Activated CD8-positive, alpha-beta memory T cell treated with anti-CD3 and anti-CD28 coated beads for 24 hours (primary cell): ENCODE results near the gene LRBA.
"Not testable (repeated sequence)": the region's sequence is repeated elsewhere in the genome, so short reads cannot be mapped to it uniquely, and the experiment has no call there.

Experiments
- DNase-seq: peaks from one replicate; pipeline ENCODE4 v3.0.0-alpha.2; 2020

LRBA gene

DNA sequence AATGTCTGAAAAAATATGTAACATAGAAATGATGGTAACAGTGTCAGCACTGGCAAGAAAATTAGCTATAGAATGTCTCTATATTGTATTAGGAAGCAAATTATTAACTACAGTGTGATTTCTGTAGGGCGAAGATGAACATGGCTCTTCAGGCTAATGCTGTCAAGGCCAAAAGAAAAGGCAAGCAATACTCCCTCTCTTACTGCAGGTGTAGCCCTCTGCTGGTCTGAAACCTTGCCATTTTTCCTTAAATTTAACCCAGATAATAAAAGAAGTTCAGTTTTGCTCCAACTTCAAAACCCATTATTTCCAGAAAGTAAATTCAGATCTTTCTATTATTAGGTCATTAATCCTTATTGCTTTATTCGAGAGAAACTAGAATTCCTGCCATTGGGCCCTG, 215.9 kb downstream of the LRBA start:
- DNase-seq: no peak

DNA sequence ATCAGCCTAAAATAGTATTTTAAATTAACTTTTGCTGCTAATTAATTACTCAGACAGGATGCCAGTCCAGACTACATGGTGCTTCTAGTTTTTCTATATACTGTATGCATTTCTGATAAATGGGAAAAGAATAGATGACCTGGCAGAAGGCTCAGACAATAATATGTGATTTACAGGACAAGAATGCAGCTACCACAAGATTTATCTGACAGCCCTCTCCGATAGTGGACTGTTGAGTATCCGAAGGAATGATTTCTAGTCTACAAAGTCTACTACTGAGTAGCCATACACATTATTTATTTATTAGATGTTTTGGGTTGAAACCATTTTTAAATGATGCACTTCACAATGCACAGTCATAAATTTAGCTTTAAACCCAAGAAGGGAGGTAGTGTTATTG, 220.4 kb downstream of the LRBA start:
- no peak for DNase-seq

DNA sequence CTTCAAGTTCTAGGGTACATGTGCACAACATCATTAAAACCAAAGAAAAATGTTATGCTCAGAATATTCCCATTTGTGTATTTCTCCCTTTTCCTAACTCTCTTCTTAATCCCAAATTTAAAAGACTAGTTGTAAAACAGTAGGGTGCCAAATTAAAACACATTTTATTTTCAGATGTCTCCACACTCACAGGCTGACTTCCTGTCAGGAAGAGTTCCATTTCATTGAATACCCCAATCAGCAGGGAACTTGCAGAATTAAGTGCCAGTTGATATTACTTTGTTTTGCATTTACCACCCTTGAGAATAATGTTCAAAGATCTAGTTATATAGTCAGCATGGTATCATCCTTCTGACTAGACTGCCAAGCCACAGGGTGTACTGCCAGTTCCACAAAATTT, 225.2 kb downstream of the LRBA start:
- no peak for DNase-seq

DNA sequence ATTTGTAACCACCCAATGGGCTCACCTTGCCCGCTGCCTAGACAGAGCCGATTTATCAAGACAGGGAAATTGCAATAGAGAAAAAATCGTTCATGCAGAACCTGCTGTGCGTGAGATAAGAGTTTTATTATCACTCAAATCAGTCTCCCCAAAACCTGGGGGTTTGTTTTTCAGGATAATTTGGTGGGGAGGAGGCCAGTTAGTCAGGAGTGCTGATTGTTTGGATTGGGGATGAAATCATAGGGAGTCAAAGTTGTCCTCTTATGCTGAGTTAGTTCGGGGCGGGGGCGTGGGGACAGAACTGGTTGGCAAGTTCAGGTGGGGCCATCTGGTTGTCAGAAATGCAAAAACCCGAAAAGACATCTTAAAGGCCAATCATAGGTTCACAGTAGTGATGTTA, 230.1 kb downstream of the LRBA start:
- no peak for DNase-seq

DNA sequence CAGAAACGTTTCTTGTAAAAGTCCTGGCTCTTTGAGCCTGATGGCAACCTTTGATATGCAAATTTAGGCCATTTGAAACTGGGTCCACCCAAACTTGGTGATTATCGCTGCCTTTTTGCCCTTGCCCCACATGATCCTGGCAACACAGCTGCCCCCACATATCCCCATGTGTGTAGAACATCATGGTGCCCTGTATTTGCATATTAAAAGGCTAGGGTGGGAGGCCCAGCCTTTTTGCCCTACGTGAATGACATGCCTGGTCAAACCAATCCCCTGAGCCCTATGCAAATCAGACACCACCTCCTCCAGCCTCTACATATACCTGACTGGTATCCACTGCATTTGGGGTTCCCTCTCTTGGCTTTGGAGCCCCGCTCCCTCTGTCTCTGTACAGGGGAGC, 230.8 kb downstream of the LRBA start:
- DNase-seq: no peak

DNA sequence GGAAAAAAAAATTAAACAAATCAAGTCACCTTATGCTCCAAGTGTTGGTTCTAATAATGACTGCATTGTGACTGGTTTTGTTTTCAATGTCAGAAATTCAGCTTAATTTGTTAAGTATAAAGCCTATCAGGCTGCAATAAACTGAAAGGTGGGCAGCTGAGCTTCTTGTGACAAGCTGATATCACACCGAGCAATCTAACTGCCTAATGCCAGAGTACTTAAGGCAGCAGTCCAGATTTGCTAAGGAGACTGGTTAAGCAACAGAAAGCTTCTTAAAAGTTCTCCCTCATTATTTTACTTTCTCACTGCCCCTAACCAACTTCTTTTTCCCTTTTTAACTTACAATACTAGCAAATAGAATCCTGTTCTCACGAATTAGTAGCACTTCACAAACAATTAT, 232.2 kb downstream of the LRBA start:
- no peak for DNase-seq

DNA sequence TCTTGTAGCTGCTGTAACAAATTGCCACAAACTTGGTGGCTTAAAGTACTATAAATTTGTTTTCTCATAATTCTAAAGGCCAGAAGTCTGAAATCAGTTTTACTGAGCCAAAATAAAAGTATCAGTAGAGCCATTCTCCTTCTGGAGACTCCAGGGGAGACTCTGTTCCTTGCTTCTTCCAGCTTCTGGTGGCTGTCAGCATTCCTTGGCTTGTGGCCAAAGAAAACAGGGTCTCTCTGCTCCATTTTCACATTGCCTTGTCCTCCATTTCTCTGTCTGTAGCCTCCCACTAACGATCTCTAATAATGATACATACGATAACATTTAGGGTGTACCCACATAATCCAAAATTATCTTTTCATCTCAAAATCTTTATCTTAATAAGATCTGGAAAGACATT, 232.8 kb downstream of the LRBA start:
- no peak for DNase-seq

DNA sequence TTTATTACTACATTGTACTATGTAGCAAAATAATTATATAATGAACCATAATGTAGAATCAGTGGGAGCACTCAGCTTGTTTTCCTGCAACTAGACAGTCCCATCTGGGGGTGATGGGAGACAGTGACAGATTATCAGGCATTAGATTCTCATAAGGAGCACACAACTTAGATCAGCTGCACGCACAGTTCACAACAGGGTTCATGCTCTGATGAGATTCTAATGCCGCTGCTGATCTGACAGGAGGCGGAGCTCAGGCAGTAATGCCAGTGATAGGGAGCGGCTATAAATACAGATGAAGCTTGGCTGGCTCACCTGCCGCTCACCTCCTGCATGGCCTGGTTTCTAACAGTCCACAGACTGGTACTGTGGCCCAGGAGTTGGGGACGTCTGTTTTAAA, 233.9 kb downstream of the LRBA start:
- no peak for DNase-seq

DNA sequence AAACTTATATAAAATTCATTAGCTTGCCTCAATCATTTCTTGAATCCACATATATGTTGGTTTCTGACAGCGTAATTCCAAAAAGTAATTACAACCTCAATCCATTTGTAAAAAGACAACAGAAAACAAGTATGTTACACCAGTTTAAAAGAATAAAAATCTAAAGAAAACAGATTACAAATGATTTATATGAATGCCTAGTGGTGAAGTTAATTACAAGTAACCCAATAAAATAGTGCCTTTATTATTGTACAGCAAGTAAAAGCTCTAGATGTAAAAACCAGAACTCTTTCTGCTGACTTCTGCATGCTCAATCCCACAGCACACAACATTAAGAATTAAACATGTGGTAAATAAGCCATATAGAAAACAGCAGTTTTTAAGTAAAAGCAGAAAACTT, 235.4 kb downstream of the LRBA start:
- no peak for DNase-seq

DNA sequence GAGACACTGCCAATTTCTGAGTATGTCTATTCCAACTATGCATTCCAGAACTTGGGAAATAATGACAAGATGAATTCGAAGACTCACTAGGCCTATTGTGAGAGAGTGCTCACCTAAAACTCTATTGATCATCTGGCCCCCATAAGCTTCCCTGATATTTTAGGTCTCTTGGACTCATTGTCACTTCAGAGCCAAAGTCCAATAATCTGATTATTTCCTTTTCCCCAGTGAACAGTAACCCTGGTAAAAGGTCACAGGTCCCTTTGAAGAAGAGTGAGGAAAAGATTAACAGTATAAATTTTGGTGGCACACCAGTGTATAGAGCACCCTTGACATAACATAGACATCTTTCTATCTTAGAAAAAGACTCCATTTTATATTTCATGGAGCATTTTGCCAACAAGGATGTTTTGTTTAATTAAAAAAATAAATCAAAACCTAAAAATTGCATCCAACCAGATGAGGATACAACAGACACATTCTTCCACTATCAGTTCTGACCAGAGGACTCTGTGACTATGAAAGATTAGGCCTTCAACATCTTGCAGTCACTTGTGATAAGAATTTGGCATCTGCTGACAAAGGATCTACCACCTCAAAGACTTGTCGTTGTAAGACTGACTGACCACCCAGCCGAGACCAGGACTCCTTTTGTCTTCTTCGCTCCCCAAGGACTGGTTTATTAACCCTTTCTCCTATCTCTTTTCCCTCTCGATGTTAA, 241.2 kb downstream of the LRBA start:
- no peak for DNase-seq

DNA sequence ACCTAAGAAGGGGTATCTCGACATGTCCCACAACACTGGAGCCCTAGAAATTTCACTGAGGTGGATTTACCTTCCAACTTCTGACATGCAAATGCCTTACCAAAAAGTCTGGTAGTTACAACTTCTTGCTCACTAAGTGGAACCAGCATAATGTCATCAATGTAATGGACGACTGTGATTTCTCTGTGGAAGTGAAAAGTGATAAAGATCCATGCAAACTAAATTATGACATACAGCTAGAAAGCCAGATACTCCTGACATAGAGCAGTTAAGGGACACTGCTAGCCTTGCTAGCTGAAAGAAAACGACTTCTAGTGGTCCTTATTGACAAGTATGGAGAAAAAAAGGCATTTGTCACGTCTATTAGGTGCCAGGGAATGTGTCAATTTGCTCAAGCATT, 242.1 kb downstream of the LRBA start:
- no peak for DNase-seq

DNA sequence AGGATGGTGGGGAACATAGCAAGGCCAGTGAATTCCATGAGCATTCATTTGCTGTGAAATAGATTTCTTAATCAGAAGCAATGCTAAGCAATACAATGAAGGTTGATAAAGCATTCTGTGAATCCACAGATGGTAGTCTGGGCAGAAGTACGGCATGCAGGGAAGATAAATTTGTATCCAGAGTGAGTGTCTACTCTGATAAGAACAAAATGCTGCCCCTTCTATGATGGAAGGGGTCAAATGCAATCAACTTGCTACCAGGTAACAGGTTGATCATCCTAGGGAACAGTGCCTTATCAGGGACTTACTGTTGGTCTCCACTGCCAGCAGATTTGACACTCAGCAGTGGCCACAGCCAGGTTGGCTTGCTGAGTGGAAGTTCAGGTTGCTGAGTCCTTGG, 243.7 kb downstream of the LRBA start:
- DNase-seq: no peak

DNA sequence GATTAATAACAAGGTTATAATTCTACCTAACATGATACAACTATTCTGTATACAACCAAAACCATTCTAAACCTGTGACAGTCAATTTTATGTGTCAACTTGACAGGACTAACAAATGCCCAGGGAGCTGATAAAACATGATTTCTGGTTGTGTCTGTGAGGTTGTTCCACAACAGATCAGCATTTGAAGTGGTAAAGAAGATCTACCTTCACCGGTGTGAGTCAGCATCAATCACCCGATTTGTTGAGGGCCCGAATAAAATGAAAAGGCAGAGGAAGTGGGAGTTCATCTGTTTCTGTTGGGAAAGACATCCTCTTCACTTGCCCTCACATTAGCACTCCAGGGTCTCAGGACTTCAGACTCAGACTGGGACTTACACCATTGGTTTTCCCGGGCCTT, 245.2 kb downstream of the LRBA start:
- DNase-seq: no peak

DNA sequence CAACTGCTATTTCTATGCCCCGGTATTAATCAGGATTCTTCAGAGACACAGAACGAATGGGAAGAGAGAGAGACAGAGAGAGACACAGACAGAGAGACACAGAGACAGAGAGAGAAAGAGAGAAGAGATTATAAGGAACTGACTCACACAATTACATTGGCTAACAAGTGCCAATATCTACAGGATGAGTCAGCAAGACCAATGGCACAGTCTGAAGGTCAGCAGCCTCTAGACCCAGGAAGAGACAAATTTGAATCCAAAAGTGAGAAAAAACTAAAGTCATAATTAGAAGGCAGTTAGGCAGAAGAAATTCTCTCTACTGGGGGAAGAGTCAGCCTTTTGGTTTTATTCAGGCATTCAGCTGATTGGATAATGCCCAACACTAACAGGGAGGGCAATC, 245.8 kb downstream of the LRBA start:
- no peak for DNase-seq

DNA sequence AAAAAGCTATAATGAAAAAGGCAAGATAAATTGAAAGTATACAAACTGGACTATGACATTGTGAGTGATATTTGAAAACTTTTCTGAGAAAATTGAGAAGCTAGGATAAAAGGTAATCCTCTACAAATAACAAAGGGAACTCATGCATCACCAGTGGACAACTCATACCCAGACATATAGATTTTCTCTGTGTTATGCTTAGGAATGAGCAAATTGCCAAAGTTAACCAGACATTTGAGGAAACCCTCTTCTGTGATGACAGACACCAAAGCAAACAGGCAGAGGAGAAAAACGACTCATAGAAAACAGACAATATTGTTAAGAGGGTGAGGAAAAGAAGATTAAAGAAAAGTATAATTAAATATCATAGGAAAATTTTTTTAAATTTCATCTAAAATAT, 246.6 kb downstream of the LRBA start:
- no peak for DNase-seq

DNA sequence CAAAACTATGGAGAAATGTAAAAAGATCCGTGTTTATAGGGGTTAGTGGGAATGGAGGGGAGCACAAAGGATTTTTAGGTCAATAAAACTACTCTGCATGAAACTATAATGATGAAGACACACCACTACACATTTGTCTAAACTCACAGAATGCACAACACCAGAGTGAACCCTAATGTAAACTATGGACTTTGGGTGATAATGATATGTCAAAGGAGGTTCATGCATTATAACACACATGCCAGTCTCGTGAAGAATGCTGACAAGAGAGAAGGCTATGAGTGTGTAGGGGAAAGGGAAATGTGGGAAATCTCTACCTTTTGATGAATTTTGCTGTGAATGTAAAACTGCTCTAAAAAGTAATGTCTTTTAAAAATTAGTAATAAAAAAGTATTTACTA, 249.9 kb downstream of the LRBA start:
- no peak for DNase-seq

DNA sequence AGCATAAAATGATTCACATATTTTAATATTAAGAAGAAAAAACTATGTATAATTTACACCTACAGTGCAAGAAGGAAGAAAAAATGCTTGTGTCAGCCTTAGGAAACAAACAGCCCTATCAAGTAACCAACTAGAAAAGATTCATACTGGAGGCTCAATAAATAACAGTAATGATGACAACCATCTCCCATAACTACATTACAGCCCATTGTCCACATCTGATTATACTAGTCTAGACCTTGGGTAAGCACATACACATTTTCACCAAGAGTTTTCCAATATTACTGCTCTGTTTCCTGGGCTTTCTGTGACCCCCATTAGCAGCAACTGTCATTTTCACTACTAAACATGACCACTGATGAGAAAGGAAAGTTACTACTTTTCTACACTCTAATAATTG, 263.4 kb downstream of the LRBA start:
- no peak for DNase-seq

DNA sequence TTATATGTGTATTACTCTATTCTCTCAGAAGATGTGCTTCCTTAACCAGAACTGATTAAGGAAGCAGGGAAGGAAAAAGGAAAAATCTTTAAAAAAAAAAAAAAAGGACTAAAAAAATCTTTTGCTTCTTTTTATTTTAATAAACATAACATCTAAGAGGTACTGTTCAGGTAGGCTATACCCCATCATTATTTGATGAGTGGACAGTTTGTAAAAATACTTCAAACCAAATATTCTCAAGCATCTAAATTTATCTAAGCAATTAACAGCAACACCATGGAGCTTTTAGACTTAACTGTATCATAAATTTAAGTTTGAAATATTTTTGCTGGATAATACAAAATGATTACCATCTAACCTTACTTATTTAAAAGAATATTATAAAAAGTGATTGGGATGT, 264.3 kb downstream of the LRBA start:
- DNase-seq: no peak

DNA sequence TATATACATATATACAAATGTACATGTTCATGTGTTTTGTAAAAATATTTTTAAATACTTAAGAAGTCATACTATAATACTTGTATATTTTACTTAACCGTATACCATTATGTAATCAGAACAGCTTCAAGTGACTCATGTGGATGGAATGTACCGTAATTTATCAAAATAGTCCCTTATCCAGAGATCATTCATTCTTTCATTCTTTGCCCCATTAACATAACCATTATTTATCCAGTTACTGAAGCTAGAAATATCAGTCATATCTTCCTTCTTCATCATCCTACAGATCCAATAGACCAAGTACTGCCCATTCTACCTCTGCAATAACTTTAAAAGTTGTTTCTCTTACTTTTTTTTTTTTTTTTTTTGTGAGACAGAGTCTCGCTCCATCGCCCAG, 268.9 kb downstream of the LRBA start:
- no peak for DNase-seq

DNA sequence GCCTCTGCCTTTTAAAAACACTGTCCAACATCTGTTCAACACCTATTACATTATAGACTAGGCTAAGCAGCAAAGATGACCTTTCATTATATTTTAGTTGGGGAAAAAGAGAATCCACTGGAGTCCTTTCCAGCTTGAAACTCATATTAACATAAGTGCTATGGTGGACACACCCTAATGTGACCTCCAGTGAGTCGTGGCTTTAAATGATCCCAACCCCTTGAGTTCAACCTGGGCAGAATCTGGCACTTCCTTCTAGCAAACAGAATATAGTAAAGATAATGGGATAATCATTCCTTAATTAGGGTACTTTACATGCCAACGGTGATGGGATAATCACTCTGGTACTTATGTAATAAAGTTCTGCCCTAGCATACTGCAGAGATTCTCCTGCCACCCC, 270.5 kb downstream of the LRBA start:
- no peak for DNase-seq

DNA sequence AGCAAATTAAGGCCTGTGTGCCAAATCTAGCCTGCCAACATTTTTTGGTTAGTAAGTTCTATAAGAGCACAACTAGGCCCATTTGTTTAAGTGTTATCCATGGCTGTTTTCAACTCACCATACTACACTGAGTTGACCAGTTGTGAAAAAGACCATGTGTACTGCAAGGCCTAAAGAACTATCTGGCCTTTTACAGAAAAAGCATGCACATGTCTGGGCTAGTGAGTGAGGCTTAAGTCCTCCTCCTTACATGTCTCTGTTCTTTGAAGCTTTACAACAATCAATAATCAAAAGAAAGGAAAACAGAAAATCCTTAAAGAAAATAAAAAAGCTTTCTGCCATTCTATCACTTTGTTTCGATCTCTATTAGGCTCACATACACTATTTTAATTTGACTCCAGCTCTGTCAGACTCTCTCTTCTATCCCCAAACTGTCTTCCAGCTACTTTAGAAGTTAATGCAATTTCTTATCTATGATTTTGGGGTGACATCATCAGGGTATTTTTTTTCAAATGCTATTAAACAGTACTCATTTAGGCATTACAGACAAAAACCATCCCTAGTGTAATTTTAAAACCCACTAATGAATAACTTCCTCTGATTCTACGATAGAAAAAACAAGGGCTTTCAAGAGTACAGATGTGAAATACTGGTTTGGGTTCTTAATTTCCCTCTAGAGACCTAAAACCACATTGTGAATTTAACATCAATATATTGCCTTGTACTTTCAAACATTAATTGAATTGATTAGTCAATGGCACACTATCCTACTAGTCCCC, 271.3 kb downstream of the LRBA start:
- DNase-seq: no peak

DNA sequence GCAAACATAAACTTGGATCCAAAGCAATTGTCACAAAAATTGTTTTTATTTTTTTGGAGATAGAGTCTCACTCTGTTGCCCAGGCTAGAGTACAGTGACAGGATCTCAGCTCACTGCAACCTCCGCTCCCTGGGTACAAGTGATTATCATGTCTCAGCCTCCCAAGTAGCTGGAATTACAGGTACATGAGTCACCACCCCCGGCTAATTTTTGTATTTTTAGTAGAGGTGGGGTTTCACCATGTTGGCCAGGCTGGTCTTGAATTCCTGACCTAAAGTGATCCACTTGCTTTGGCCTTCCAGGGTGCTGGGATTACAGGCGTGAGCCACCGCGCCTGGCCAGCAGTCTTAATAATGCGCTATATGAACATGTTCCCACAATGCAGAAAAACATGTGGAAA, 272.2 kb downstream of the LRBA start:
- DNase-seq: not testable (repeated sequence)

DNA sequence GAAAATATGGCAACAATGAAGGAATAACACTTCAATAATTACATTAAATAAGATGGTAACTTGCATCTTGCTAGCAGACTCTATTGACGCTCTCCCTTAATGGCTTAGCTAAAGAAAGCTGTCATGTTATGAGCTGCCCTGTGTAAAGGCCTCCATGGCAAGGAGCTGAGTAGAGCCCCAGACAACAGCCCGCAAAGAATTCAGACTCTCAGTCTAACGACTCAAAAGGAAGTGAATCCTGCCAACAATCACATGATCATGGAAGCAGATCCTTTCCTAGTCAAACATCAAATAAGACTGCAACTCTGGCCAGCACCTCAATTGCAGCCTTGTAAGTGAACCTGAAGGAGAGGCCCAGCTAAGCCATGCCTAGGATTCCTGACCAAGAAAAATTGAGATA, 275.5 kb downstream of the LRBA start:
- no peak for DNase-seq

DNA sequence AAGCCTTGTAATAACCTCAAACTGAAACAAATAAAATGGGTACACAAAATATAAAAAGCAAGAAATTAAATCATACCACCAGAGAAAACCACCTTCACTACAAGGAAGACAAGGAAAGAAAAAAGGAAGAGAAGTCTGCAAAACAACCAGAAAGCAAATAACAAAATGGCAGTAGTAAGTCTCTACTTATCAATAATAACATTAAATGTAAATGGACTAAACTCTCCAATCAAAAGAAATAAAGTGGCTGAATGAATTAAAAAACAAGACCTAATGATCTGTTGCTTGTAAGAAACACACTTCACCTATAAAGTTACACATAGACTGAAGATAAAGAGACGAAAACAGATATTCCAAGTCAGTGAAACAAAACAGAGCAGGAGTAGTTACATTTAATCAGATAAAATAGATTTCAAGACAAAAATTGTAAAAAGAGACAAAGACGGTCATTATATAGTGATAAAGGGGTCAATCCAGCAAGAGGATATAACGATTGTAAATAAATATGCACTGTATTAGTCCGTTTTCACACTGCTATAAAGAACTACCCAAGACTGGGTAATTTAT, 289.0 kb downstream of the LRBA start:
- DNase-seq: no peak
